Activated CD8-positive, alpha-beta T cell treated with anti-CD3 and anti-CD28 coated beads for 36 hours (primary cell): ENCODE results near the gene GNG7. TPM values are rescaled to one million over a fixed set of nuclear protein-coding genes. Genes with fewer than 3 reads are reported as not detected.

Experiments used
- ATAC-seq: fragments of 200-7000 bp; cut with Tn5 transposase; one replicate; pipeline ENCODE4 v1.10.0; 2021; ENCODE audit warnings: mild to moderate bottlenecking, moderate library complexity
- CTCF ChIA-PET: fragments of 350-600 bp; sonication (Branson Sonifier 250); formaldehyde crosslinking; loops from one replicate; lab custom pipeline; 2021; ENCODE audit warnings: antibody characterized with exemption; lab: Charles Lee
- POLR2A ChIA-PET: fragments of 350-600 bp; sonication (Branson Sonifier 250); formaldehyde crosslinking; loops from one replicate; lab custom pipeline; 2021; ENCODE audit warnings: antibody characterized with exemption; lab: Charles Lee
- DNase-seq: peaks from one replicate; pipeline ENCODE4 v3.0.0-alpha.2; 2020
- H3K27ac Mint-ChIP-seq: one replicate; pipeline ENCODE4 v1.8.0; 2021; ENCODE audit warnings: mild to moderate bottlenecking, mixed read lengths
- H3K27me3 Mint-ChIP-seq: one replicate; pipeline ENCODE4 v1.8.0; 2021; ENCODE audit warnings: mixed read lengths
- H3K36me3 Mint-ChIP-seq: one replicate; pipeline ENCODE4 v1.8.0; 2021; ENCODE audit warnings: low read depth, mixed read lengths
- H3K4me1 Mint-ChIP-seq: one replicate; pipeline ENCODE4 v1.8.0; 2021; ENCODE audit warnings: low read depth, mixed read lengths
- H3K4me3 Mint-ChIP-seq: one replicate; pipeline ENCODE4 v1.8.0; 2021; ENCODE audit warnings: mild to moderate bottlenecking, moderate library complexity, mixed read lengths
- H3K9me3 Mint-ChIP-seq: one replicate; pipeline ENCODE4 v1.8.0; 2021; ENCODE audit warnings: mixed read lengths
- intact Hi-C: fragments of 100-400 bp; cut with micrococcal nuclease; formaldehyde crosslinking; loops from one replicate; pipeline ENCODE4 v1.10.0; 2022
- total RNA-seq, 2 experiments: library from RNA; stranded (reverse); gene quantifications; one replicate each; pipeline ENCODE4 v1.2.3, GENCODE V29; 2021
- TF ChIP-seq, protein P1 (sequence below): fragments of 200-600 bp; IDR thresholded peaks from one replicate; pipeline ENCODE4 v1.8.0; 2022; ENCODE audit warnings: antibody characterized with exemption, mild to moderate bottlenecking

The GNG7 gene
- total RNA-seq, 2 experiments from 2014 or later, result 0.27 to 0.32 TPM

DNA sequence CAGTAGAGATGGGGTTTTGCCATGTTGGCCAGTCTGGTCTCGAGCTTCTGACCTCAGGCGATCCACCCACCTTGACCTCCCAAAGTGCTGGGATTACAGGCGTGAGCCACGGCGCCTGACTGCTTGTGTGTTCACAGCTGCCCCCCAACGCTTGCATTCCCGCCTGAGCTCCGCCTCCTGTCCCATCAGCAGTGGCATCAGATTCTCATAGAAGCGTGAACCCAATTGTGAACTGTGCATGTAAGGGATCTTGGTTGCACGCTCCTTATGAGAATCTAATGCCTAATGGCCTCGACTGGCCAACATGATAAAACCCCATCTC, 150.7 kb downstream of the GNG7 start:
- H3K4me3 Mint-ChIP-seq, result no peak overlapping the region
- TF ChIP-seq, protein P1, sequence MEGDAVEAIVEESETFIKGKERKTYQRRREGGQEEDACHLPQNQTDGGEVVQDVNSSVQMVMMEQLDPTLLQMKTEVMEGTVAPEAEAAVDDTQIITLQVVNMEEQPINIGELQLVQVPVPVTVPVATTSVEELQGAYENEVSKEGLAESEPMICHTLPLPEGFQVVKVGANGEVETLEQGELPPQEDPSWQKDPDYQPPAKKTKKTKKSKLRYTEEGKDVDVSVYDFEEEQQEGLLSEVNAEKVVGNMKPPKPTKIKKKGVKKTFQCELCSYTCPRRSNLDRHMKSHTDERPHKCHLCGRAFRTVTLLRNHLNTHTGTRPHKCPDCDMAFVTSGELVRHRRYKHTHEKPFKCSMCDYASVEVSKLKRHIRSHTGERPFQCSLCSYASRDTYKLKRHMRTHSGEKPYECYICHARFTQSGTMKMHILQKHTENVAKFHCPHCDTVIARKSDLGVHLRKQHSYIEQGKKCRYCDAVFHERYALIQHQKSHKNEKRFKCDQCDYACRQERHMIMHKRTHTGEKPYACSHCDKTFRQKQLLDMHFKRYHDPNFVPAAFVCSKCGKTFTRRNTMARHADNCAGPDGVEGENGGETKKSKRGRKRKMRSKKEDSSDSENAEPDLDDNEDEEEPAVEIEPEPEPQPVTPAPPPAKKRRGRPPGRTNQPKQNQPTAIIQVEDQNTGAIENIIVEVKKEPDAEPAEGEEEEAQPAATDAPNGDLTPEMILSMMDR, result no peak
- POLR2A ChIA-PET, result interaction anchor here (2.3 to 3.9 kb wide), 2 partner anchors 10 to 75 kb away, joined by 16 to 37 read pairs; partner anchors contain the start of gene GADD45B
- CTCF ChIA-PET, result interaction anchor here (1.0 to 1.8 kb wide), 3 partner anchors 10 to 75 kb away, joined by 3 to 6 read pairs (median 4); no protein-coding TSS in a partner anchor
- intact Hi-C loops, result loop anchor here (5.0 kb wide), 1 partner anchor 75 kb away; the partner anchor contains the start of gene GADD45B
- no peak overlapping the region for H3K27ac Mint-ChIP-seq
- no peaks in the 10 kb centered on the region for H3K27me3 Mint-ChIP-seq
- peaks cover 5% of the 10 kb centered on the region for H3K36me3 Mint-ChIP-seq
- ATAC-seq (no peak), DNase-seq (no peak)
- H3K9me3 Mint-ChIP-seq, result peaks cover 2% of the 10 kb centered on the region
- peaks cover 28% of the 10 kb centered on the region for H3K4me1 Mint-ChIP-seq

DNA sequence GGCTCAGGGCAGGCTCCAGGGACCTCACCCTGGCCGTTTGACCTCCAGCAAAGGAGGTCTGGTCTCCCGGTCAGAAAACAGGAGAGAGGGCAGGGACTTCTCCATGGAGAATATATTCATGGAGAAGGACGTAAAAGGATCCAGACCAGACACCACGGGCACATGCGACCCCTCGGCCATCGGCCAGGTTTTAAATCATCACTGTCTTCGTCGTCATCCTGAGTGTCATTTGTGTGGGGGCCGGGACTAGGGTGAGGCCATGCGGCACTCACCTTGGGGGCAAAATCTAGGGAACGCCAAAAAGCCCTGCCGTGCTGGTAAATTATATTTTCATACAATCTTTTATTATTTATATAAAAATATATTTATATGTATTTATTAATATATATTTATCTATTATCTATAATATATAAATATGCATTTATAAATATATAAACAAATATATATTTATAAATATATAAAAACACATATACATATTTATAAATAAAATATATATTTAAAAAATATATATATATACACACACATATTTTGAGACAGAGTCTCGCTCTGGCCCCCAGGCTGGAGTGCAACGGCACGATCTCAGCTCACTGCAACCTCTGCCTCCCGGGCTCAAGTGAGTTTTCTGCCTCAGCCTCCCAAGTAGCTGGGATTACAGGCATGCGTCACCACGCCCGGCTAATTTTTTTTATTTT, 151.2 kb downstream of the GNG7 start:
- TF ChIP-seq, protein P1, result no peak
- no peak for DNase-seq
- ATAC-seq, result no peak
- CTCF ChIA-PET, result interaction anchor here (0.5 to 1.8 kb wide), 2 partner anchors 14 to 75 kb away, joined by 3 to 6 read pairs; no protein-coding TSS in a partner anchor
- POLR2A ChIA-PET, result interaction anchor here (1.1 to 3.9 kb wide), 4 partner anchors 10 to 75 kb away, joined by 4 to 37 read pairs (median 10); partner anchors contain the start of gene GADD45B
- peaks cover 5% of the 10 kb centered on the region for H3K36me3 Mint-ChIP-seq
- intact Hi-C loops, result loop anchor here (5.0 kb wide), 1 partner anchor 74 kb away; the partner anchor contains the start of gene GADD45B
- peaks cover 2% of the 10 kb centered on the region for H3K9me3 Mint-ChIP-seq
- no peak overlapping the region for H3K4me3 Mint-ChIP-seq
- H3K4me1 Mint-ChIP-seq, result peaks cover 25% of the 10 kb centered on the region
- no peaks in the 10 kb centered on the region for H3K27me3 Mint-ChIP-seq
- no peak overlapping the region for H3K27ac Mint-ChIP-seq

DNA sequence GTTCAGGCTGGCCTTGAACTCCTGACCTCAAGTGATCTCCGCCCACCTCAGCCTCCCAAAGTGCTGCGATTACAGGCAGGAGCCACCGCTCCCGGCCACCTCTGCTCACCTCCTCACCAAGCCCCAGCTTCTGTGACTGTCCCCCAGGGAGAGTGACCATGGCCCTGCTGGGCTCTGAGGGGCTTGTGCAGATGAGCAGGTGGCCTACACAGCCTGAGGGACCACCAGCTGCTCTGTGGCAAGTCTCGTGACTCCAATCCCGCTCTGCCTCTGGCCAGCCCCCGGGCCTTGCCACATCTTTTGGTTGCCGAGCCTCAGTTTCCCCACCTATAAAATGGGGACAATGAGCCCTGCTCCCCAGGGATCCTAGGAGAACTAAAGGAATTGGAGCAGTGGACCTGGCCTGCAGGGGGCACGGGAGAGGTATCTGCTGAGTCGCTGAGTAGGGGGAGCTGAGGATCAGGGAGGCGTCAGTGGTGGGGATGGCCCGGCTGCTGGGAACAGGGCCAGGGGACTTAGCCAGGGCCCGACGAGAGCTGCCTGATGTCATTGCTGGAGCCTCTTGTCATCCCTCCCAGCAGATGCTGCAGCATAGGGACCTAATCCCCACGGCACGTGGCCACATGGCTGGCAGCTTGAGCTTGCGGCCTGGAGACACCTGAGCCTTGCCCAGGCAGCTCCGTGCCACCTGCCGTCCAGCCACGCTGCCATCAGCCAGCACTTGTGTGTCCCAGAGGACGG, 151.9 kb downstream of the GNG7 start:
- H3K9me3 Mint-ChIP-seq, result peaks cover 2% of the 10 kb centered on the region
- H3K27me3 Mint-ChIP-seq, result no peaks in the 10 kb centered on the region
- intact Hi-C loops, result loop anchor here (5.0 kb wide), 1 partner anchor 73 kb away; the partner anchor contains the start of gene GADD45B
- H3K4me3 Mint-ChIP-seq, result no peak overlapping the region
- POLR2A ChIA-PET, result interaction anchor here (1.1 kb wide), 2 partner anchors 11 to 75 kb away, joined by 4 to 5 read pairs; partner anchors contain the start of gene GADD45B
- CTCF ChIA-PET, result interaction anchor here (0.5 to 1.2 kb wide), 2 partner anchors 12 to 13 kb away, joined by 3 read pairs; no protein-coding TSS in a partner anchor
- no peak overlapping the region for H3K27ac Mint-ChIP-seq
- H3K4me1 Mint-ChIP-seq, result peaks cover 24% of the 10 kb centered on the region
- no peak for DNase-seq
- no peak for ATAC-seq
- peaks cover 5% of the 10 kb centered on the region for H3K36me3 Mint-ChIP-seq
- TF ChIP-seq, protein P1, result no peak

DNA sequence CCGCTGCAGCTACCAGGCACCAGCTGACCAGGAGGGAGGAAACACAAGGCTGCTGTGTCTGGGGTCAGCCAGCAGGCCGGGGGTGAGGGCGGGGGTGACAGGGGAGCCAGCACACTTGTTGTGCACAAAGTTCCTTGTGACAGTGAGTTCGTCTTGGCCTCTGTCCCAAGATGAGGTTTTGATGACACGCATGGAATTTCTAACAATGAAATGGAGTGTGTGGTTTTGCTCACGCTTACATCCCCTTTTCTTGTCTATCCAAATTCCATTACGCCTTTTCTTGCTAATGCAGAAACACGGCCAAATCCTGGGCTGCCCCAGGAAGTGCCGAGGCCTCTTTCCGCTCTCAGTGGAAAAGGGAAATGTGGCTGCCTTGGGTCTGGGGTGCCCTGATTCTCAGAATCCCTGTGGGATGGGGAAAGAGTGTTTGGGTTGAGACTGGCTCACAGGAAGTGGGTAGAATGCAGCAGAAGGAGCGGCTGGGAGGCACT, 152.7 kb downstream of the GNG7 start:
- intact Hi-C loops, result loop anchor here (5.0 kb wide), 1 partner anchor 72 kb away; the partner anchor contains the start of gene GADD45B
- CTCF ChIA-PET, result interaction anchor here (1.2 kb wide), 1 partner anchor 12 kb away, joined by 3 read pairs; no protein-coding TSS in a partner anchor
- no peak for ATAC-seq

More for the DNA sequence above, 152.7 kb downstream of the GNG7 start:
- TF ChIP-seq, protein P1, result no peak
- Mint-ChIP-seq H3K4me3 (no peak overlapping the region), H3K27me3 (no peaks in the 10 kb centered on the region), H3K27ac (no peak overlapping the region), H3K36me3 (peaks cover 5% of the 10 kb centered on the region), H3K4me1 (peaks cover 21% of the 10 kb centered on the region), H3K9me3 (peaks cover 2% of the 10 kb centered on the region)
- DNase-seq, result no peak
- POLR2A ChIA-PET, result no interaction called here
